Measurements from ENCODE around the gene DSC2.
"Not testable (repeated sequence)": the region's sequence is repeated elsewhere in the genome, so short reads cannot be mapped to it uniquely, and the experiment has no call there.

DSC2 gene

GRCh38 chr18:31042406-31043181, 59.6 kb downstream of the DSC2 start, which contains the start of gene DSC3:
Gene DSC3 (minus strand): TSS chr18:31042742. CDS start chr18:31042660, 82 bp downstream.
- no peak for DNase-seq (ENCODE audit: low read depth)

DNA sequence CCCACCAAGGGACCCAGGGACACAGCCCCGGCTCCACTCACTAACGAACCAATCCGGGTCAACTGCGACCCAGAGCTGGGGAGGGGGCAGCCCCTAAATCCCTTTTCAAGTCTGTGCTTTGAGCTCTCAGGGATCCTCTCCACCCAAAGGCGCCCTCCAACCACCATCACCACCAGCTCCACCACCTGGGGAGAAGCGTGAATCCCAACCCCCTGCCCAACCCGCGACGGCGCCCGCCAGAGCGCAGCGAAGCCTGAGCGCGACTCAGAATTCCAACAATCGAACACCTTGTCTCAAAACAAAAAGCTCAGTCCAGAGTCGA, 60.2 kb downstream of the DSC2 start:
- no peak for DNase-seq (ENCODE audit: low read depth)

DNA sequence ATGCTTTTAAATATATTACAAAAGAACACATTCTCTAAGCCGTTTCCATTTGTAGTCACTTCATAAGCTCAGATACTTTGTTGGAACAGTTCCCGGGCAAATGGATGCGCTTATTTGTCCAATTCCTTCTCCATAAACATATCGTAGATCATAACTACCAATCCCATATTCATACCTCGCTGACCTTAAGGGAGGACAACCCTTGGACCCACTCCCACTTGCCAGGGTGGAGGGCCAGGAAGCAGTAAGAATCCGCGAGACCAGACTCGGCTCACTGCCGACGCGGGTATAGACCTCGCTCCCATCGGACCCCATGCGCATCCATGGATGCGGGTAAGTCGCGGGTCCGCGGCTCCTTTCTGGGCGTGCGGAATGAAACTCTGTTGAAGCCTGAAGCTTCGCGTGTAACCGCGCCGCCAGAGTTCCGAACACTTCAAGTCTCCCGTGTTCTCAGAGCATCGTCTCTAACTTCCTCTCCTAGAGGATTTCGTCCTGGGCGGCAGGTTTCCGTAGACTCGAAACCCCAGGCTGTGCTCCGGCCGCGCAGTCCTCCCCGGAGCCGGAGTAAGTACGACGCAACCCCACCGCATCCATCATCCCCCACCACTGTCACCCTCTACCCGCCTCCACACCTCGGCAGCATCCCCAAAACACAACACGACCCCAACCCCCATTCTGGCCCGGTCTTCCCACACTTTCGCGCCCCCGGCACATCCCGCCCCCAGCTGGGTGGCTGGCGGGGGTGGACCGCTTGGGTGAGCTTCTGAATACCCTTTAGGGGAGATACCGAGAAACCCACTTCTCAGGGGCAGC, 60.7 kb downstream of the DSC2 start:
- DNase-seq (ENCODE audit: low read depth), result no peak

- DNase-seq (ENCODE audit: low read depth), result no peak
These were observed 61.4 kb downstream of the DSC2 start for GRCh38 chr18:31040686-31041270.

- DNase-seq (ENCODE audit: low read depth), result no peak
These were observed 62.8 kb downstream of the DSC2 start for GRCh38 chr18:31039426-31039825.

GRCh38 chr18:31037686-31038085, 64.5 kb downstream of the DSC2 start:
- DNase-seq (ENCODE audit: low read depth), result not testable (repeated sequence)

GRCh38 chr18:31034541-31034940, 67.7 kb downstream of the DSC2 start:
- DNase-seq (ENCODE audit: low read depth), result no peak

- DNase-seq (ENCODE audit: low read depth), result no peak
These were observed 71.5 kb downstream of the DSC2 start for GRCh38 chr18:31030574-31031278.

DNA sequence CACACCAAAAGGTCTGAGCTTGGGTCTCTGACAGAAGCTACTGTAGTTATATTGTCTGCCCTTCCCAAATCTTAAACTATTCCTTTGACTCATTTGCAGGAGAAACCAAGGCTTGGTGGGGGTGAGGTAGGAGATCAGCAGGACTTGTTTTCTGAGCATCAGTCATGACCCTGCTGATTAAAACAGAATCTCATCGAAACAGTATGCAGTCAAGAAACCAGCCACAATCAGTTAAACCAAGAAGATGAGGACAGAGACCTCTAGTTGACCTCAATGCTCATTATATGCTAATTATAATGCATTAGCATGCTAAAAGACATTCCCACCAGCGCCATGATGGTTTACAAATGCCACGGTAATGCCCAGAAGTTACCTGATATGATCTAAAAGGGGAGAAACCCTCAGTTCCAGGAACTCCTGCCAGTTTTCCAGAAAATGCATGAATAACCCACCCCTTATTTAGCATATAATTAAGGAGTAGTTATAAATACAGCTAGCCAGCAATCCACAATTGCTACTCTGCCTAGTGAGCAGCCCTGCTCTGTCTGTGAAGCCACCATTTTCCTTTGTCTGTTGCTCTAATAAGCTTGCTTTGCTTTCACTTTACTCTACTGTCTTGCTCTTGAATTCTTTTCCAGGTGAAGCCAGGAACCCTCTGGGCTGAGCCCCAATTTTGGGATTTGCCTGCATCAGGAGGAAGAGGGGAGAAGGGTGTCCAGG, 86.3 kb downstream of the DSC2 start:
- DNase-seq (ENCODE audit: low read depth), result no peak

DNA sequence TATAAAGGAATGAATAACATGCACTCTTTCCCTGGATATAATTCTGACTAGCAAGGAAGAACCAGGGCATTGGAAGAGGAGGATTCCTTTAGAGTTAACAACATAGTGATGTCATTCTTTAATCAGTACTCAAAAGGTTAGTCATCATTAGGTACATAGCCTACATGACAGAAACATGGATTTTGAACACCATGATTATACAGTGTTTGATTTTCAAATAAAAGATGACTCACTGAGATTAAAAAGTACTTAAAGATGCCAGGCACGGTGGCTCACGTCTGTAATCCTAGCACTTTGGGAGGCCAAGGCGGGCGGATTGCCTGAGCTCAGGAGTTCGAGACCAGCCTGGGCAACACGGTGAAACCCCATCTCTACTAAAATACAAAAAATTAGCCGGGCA, 90.8 kb downstream of the DSC2 start:
- not testable (repeated sequence) for DNase-seq (ENCODE audit: low read depth)

DNA sequence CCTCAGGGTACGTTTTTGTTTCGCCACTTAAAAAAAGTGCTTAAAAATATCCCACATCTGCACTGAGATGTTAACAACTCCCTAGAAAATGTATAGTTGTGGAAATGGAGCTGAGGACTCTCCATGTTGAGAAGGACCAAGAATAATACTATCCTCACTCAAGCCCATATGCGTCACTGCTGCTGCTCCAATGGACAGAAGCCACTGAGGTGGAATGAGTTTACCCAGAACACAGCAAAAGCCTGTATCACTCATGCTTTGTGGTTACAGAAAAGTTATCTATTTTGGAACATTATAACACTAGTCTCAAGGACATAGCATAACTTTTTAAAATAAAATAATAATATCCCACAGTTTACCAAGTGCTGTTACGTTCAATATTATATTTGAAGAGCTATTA, 91.6 kb downstream of the DSC2 start:
- no peak for DNase-seq (ENCODE audit: low read depth)

All from T follicular helper cell (primary cell).